Esophagus muscularis mucosa (tissue), 4 donors: ENCODE results near the gene MAP3K4. TPM values are rescaled to one million over a fixed set of nuclear protein-coding genes. Genes with fewer than 3 reads are reported as not detected.

Experiments
- DNase-seq: peaks from one replicate; pipeline ENCODE4 v3.0.0-alpha.2; 2017; ENCODE audit errors: extremely low spot score
- H3K27ac ChIP-seq, 4 donors: fragments of 200-600 bp; sonication (generic); replicated peaks in 1 of 4; 1 replicate in 3 of 4; 2 replicates in 1 of 4; pipeline ENCODE4 v1.5.1; 2016 to 2019; ENCODE audit warnings: mild to moderate bottlenecking in 1 of 4
- H3K27me3 ChIP-seq, 4 donors: fragments of 200-600 bp; sonication (generic); one replicate each; pipeline versions ENCODE4 v1.5.1 to v1.6.0; 2016 to 2019
- H3K36me3 ChIP-seq, 4 donors: fragments of 200-600 bp; sonication (generic); one replicate each; pipeline ENCODE4 v1.5.1; 2016 to 2019
- H3K4me1 ChIP-seq, 4 donors: fragments of 200-600 bp; sonication (generic); one replicate each; pipeline ENCODE4 v1.5.1; 2016 to 2019
- H3K4me3 ChIP-seq, 4 donors: fragments of 200-600 bp; sonication (generic); 1 replicate in 2 of 4; 2 replicates in 2 of 4; pipeline ENCODE4 v1.5.1; 2016 to 2019; ENCODE audit warnings: mild to moderate bottlenecking in 4 of 4, moderate library complexity in 1 of 4
- H3K9me3 ChIP-seq, 4 donors: fragments of 200-600 bp; sonication (generic); 1 replicate in 3 of 4; 2 replicates in 1 of 4; pipeline ENCODE4 v1.5.1; 2016 to 2019
- CTCF ChIP-seq, 3 experiments: fragments of 200-600 bp in 2 of 3; fragments of 450-650 bp in 1 of 3; sonication (generic) in 2 of 3; IDR thresholded peaks; one replicate each; pipeline ENCODE4 v1.5.1; 2017 to 2019; ENCODE audit warnings: antibody characterized with exemption in 3 of 3, mild to moderate bottlenecking in 2 of 3, moderate library complexity in 1 of 3
- POLR2A ChIP-seq: fragments of 450-650 bp; IDR thresholded peaks from one replicate; pipeline ENCODE4 v1.6.1; 2017; ENCODE audit warnings: antibody characterized with exemption, moderate library complexity, mild to moderate bottlenecking, low read depth
- POLR2AphosphoS5 ChIP-seq, 2 donors: sonication (generic); formaldehyde crosslinking; IDR thresholded peaks; one replicate each; pipeline ENCODE4 v1.6.1; 2017; ENCODE audit warnings: antibody characterized with exemption in 2 of 2
- WGBS: methylation state at CpG from one replicate; pipeline ENCODE4 v1.1.5; 2018; 5-methylcytosine and 5-hydroxymethylcytosine counted together
- intact Hi-C: fragments of 100-400 bp; cut with DNase I; formaldehyde crosslinking; loops from one replicate; pipeline ENCODE4 v1.15.1; 2023
- total RNA-seq, 4 donors: library from RNA; depleted of rRNA; stranded (reverse); fragments of >200 nt; gene quantifications; one replicate each; pipeline versions ENCODE4 v1.1.0 to v1.2.1, GENCODE V29; 2016

MAP3K4 gene
- total RNA-seq, 4 donors from 2014 or later, result 17.9 to 22.8 (median 21.5) TPM

- no peaks in the 10 kb centered on the region for H3K9me3 ChIP-seq
- H3K27ac ChIP-seq, result no peak overlapping the region
- 98% methylated on average over 5 of the region's 5 CpGs for WGBS
- peaks cover 10 to 43% (median 26%) of the 10 kb centered on the region in 4 donors for H3K36me3 ChIP-seq
- intact Hi-C loops, result no loop called here
- H3K4me1 ChIP-seq, result peaks cover 3 to 35% (median 27%) of the 10 kb centered on the region in 4 donors
- no peak overlapping the region for H3K4me3 ChIP-seq
- no peaks in the 10 kb centered on the region for H3K27me3 ChIP-seq
- DNase-seq, result no peak
- TF ChIP-seq CTCF (IDR thresholded peaks at IDR 0.05) (no peak), POLR2A (no peak), POLR2AphosphoS5 (IDR thresholded peaks at IDR 0.05) (no peak)
Measured at GRCh38 chr6:161166677-161167076, 175.1 kb downstream of the MAP3K4 start.
